HG03095 (cell line): ENCODE measurements around the gene SHOC2.

Experiments used
- ATAC-seq: cut with Tn5 transposase; IDR thresholded peaks from one replicate; pipeline ENCODE4 v1.9.1; 2021; ENCODE audit warnings: moderate library complexity; ENCODE audit not compliant: unreplicated experiment

The SHOC2 gene

DNA sequence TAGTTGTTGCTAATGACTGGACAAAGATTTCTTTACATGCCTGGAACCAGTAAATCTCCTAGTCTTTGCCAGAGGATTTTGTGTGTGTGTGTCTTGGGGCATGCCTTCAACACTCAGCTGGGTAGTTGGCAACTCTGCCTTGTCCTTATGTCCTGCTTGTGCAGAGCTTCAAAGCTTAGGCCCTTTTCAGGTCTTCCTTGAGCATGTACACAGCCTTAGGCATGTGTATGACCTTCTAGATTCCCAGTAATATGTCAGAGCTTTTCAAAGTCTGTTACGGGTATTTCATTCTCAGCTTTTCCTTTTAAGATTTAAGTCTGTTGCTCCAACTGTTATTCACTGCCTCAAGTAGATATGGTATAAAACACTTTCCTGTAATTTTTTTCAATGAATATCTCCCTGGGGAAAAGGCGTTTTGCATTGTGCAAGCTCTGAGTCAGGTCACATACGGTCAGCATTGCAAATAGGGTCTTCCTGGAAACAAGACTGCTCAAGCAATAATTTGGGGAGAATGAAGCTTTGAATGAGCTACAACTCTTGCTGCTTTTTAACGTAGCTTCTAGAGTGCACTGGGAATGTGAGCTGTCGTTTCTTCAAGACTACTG, 25.5 kb downstream of the SHOC2 start:
- ATAC-seq = no peak

DNA sequence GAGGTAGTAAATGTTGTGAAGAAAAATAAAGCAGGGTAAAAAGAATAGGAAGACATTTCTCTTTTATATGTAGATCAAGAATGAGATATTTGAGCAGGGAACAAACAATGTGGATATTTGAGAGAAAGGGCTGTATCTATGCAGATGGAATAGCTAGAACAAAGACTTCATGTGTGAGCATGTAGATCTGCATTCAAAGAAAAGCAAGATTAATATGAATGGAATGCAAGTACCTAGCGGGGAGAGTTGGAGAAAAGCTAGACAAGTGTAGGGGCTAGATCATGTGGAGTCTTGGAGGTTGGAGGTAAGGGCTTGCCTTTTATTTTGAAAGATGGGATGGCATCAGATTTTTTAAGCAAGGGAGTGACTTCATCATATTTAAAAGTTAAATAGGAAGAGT, 27.1 kb downstream of the SHOC2 start:
- no peak for ATAC-seq

DNA sequence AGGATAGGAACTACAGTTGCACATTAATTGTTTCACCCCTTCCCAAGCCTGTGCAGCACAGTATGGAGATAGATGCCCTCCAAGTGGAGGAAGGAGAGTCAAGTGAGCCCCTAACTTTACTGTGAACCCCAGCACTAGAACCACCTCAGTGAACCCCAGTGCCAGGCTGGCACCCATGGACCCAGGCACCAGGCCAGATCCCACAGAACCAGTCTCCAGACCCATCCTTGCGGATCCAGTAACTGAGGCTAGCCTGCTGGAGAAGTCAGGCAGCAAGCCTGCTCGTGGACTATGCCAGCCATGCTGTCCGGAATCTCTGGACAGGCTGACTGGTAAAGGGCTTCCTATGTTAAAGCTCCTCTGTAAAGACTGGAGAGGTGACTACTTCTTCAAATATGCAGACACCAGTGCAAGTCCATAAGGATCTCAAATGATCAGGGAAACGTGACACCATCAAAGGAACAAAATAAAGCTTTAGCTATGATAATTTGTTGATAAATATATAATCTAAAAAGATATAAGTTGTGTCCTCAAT, 27.7 kb downstream of the SHOC2 start:
- ATAC-seq = no peak

GRCh38 chr10:110951381-110951780, 32.0 kb downstream of the SHOC2 start:
- no peak for ATAC-seq

- ATAC-seq = no peak
Measured at GRCh38 chr10:110957606-110958005, 38.2 kb downstream of the SHOC2 start.

- no peak for ATAC-seq
Measured at GRCh38 chr10:110959379-110960332, 40.3 kb downstream of the SHOC2 start.

- no peak for ATAC-seq
Measured at GRCh38 chr10:110960333-110960712, 40.9 kb downstream of the SHOC2 start.

DNA sequence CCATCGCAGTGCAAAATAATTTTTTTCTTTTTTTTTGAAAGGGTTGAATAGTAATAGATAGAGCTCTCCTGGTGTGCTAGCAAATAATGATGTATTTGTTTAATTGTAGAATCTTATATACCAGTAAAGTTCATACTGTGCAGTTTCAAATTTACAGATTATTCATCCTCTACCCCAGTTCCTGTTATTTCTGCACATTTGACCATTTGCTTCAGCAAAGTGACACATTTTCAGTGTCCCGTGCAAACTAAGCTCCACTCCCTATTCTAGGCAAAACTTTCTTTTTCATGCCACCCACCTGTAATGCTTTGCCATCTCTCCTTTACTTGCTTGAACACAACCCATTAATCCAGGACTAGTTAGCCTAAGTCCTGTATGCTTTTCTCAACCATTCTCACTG, 43.0 kb downstream of the SHOC2 start:
- ATAC-seq = no peak

DNA sequence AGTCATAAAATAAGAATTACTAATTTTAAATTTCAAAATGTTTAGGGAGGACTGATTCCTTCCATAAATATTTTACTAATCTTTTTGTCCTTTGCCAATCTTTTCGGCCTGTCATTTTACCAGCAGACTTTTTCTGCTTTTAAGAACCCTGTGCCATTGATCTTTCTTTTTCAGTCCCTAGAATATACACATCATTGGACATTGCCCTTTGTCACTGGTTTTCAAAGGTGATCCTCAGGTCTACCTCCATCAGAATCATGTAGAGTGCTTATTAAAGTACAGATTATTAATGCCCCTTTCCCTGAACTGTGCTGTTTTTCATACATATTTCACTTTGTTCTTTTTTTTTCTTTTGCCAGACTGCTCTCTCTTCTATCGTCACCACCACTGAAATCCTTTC, 43.8 kb downstream of the SHOC2 start:
- ATAC-seq = no peak

GRCh38 chr10:110964681-110965080, 45.3 kb downstream of the SHOC2 start:
- ATAC-seq = no peak

- ATAC-seq = no peak
Measured at GRCh38 chr10:110965216-110965615, 45.8 kb downstream of the SHOC2 start.

- no peak for ATAC-seq
Measured at GRCh38 chr10:110966146-110966545, 46.7 kb downstream of the SHOC2 start.

DNA sequence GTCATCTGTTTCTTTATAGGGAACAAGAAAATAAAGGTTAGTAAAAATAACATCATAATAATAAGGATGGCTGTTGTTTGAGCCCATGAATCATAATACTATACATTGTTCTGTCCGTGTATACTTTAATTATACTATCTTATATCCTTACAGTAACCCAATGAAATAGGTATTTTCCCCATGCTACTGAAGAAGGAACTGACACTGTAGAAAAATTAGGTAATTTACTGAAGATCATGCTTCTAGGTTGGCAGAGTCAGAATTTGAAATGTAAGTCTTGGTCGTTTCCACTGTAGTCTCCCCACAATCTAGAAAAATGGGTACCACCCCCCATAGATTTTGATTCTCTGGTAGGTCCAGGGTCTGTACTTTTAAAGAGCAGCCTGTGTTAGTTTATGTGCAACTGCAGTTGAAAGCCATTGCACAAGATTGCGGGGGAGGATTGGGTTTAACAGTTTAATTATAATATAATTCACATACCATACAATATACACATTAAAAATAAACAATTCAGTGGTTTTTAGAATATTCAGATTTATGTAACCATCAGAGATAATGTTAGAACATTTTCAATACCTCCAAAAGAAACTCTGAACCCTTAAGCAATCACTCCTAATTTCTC, 47.7 kb downstream of the SHOC2 start:
- ATAC-seq = no peak

GRCh38 chr10:110967645-110968044, 48.2 kb downstream of the SHOC2 start:
- ATAC-seq = no peak

DNA sequence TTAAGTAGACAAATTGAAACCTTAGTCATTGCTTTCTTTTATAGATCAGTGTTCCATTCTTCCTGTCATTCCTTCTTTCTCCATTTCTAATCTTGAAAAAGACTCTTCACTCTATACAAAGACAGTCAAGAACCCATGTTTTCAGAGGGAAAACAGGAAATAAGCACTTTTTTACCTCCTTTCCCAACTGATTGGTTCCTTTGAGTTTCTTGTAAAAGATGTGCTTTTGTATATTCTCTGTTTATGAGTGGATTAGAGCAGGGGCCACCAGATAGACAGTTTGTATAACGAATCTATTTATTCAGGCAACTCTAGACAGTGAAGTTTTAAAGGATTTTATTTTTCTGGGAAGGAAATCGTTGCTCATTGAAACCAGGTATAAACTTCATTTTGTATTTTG, 49.8 kb downstream of the SHOC2 start:
- ATAC-seq = no peak

- no peak for ATAC-seq
Measured at GRCh38 chr10:110971638-110972037, 52.2 kb downstream of the SHOC2 start.

DNA sequence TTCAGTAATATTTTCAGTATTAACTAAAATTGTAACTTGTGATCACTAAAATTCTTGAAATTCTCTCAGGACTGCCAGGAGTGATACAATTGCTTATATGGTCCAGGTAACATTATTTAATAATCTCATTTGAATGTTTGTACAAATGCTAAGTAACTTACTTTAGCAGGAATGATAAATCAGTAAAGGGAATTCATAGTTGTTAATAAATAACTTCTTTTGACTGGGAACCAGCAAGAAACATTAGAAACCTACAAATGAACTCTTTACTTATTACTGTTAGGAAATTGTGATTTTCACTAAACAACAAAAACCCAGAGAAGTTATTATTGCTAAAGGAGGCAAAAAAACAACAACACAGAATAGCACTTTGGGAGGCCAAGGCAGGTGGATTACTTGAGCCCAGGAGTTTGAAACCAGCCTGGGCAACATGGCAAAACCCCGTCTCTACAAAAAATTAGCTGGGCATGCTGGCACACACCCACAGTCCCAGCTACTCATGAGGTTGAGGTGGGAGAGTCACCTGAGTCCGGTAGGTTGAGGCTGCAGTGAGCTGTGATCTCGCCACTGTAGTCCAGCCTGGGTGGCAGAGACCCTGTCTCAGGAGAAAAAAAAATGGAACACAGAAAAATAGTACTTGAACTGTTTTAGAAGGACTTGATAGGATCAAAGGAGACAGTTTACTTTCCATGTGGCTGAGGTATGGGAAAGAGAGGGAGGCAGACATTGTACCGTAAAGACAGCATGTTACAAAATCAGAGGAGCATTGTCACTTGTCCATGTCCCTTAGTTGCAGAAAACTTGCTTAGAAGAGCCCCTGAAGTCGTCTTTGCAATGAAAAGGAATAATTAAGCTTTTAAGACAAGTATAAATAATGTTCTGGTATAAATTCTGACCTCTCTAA, 53.1 kb downstream of the SHOC2 start:
- ATAC-seq = no peak

GRCh38 chr10:110973400-110973799, 54.0 kb downstream of the SHOC2 start:
- ATAC-seq = no peak

- no peak for ATAC-seq
Measured at GRCh38 chr10:110976577-110976976, 57.2 kb downstream of the SHOC2 start.

DNA sequence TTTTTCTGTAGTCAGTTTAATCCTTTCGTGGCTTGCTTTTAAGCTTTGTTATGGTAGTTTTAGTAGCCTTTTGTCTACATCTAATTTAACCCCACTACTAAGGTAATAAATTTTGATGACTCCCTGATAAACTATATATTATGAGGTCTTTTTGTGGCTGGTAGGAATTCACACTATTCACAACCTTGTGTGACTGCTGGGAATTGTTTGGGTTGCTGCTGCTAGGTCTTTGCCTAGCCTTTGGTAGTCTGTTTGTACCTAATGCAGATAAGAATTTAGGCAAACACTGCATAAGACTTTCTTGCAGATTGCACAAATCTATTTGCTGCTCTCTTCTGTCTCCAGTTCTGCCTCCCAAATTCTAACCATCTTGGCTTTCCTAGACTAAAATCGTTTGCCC, 58.3 kb downstream of the SHOC2 start:
- no peak for ATAC-seq

GRCh38 chr10:110978204-110978603, 58.8 kb downstream of the SHOC2 start:
- no peak for ATAC-seq
